GM15510 (cell line): ENCODE measurements around the gene PPP4C.
A peak's percentile ranks its signal among the peaks of the same experiment; 100 is the strongest.

Experiments
- POLR2A ChIP-seq: IDR thresholded peaks from 3 replicates; pipeline ENCODE4 v1.6.1; 2011; ENCODE audit warnings: borderline replicate concordance; ENCODE audit not compliant: insufficient read length; ENCODE audit errors: extremely low read depth

The PPP4C gene

DNA sequence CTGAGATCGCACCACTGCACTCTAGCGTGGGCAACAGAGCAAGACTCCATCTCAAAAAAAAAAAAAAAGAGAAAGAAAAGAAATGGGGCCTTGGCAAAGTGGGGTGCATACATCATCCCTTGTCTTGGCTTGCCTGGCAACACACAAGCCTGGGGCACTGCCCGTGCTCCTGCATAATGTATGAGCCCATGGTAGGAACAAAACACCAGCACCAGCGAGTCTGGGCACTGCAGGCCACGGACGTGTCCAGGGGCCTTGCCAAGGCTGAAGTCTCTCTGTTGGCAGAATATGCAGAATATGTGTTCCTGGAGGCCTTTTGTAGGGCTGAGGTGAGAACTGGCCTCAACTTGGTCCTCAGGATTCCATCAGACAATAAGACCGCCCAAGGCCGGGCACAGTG, 25.9 kb upstream of the PPP4C start:
- TF ChIP-seq POLR2A, result no peak

DNA sequence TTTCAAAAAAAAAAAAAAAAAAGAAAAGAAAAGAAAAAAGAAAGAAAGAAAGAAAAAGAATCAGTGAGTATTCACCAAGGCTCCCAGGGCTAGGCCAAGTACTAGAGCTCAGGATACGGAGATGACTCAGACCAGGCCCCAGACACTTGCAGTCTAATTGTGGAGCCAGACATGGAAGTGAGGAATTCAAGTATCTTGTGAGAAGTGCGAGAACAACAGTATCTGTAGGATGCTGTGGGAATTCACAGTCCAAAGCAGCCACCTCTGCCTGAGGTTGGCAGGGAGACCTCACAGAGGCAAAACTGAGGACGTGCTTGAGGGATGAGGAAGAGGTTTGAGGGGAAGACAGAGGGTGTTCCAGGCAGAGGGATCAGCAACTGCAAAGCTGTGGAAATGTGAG, 24.3 kb upstream of the PPP4C start:
- no peak for TF ChIP-seq POLR2A

DNA sequence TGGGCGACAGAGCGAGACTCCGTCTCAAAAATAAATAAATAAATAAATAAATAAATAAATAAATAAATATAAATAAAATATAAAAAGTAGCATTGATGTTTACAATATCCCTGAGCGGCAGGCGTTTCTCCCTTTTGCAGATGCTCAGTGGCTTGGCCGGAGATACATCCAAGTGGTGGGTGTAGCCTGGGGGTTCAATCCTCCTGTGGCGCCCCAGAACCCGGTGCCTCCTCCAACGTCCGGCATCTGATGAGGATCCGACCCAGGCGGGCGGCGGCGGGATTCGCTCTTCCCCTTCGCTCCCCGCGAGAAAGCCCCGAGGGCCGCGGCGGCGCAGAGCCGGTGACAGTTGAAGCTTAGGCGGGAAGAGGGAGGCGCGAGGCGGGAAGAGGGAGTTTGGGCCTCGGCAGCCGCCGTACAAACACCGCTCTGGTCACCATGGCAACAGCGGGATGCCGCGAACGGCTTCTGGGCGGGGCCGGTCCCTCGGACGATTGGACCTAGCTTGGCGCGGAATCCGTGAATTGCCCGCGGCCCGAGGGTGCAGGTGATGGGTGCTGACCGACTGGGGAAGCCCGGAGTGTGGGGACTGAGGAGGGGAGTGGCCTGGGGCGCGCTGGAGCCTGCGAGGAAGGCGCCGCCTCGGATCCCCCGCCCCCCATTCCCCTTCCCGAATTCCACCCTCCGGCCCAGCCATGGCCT, 23.0 kb upstream of the PPP4C start:
- TF ChIP-seq POLR2A, result peak; percentile 44

DNA sequence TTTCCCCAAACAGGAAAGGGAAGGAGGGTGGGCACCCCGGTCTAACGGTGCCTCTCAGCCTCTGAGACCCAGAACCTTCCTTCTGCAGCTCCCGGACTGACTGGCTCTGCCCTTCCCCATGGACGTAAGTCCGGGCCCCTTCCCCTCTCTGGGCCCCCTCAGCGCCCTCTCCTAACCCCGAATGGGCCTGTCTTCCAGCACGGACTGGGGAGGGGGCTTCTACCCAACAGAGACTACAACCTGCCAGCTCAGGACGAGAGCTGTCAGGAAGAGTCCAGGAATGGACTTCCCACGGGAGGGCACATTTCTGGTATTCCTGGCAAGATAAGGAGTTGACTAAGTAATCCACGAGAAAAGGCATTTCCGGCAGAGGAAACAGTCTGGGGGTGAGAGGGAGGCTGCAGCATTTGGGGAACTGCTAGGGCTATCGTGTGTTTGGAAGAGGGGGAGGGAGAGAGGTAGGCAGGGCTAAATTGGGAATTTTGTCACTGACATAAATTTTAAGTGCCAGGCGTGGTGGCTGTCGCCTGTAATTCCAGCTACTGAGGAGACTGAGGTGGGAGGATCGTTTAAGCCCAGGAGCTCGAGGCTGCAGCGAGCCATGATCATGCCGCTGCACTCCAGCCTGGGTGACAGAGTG, 22.3 kb upstream of the PPP4C start:
- TF ChIP-seq POLR2A, result no peak

DNA sequence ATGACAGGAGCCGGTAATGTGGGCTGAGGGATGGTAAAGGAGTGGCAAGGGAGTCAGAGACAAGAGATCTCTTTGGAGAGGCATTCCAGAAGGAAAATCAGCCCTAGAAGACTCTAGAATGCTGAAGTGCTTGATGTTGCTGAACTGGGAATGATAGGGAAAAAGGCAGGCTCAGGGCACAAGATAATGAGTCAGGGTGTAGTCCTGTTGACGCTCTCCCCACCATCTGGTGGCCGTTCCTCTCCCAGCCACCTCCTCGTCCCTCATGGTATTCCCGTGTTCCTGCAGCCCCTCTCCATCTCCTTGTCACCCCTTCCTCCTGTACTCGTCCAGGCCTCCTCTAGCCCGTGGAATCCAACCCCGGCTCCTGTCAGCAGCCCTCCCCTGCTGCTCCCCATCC, 21.3 kb upstream of the PPP4C start:
- TF ChIP-seq POLR2A, result no peak

DNA sequence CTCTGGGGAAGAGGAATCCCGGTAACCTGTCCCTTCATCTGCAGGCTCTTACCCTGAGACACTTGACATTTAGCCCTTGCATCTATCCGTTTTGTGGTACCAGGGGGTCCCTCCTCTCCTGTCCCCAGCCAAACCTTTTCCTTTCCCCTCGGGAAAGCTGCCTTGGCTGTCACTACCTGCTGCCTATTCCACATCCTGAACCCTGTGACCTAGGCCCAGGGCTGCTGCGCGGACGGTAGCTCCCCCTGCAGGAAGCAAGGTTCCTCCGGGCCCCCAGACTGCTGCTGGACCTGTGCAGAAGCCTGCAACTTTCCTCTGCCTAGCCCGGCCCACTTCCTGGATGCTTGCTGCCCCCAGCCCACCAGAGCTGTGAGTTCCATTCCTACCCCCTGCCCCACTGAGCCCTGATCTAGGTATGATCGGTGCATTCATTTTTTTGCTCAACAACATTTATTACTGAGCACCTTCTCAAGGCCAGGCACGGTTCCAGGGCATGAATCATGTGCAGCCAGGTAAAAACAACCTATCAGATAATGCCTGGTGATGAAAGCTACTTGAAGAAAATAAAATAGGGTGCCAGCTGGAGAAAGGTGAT, 20.7 kb upstream of the PPP4C start:
- no peak for TF ChIP-seq POLR2A

DNA sequence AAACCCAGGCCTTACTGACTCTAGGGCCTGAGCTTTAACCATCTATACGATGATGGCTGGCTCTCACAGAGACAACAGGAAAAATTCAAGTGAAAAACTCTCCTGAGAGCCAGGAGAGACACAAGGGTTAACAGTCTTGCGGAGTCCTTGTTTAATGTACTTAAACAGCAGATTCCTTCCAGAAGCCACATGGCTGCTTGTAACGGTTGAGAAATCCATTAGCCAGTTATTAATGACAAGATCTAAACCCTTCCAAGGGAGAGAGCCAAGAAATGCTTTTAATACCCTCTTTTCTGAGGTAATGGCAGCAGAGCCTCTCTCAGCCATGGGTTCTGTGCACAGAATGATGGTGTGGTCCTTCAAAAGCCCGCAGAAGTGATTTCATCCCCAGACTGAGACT, 15.4 kb upstream of the PPP4C start:
- no peak for TF ChIP-seq POLR2A

DNA sequence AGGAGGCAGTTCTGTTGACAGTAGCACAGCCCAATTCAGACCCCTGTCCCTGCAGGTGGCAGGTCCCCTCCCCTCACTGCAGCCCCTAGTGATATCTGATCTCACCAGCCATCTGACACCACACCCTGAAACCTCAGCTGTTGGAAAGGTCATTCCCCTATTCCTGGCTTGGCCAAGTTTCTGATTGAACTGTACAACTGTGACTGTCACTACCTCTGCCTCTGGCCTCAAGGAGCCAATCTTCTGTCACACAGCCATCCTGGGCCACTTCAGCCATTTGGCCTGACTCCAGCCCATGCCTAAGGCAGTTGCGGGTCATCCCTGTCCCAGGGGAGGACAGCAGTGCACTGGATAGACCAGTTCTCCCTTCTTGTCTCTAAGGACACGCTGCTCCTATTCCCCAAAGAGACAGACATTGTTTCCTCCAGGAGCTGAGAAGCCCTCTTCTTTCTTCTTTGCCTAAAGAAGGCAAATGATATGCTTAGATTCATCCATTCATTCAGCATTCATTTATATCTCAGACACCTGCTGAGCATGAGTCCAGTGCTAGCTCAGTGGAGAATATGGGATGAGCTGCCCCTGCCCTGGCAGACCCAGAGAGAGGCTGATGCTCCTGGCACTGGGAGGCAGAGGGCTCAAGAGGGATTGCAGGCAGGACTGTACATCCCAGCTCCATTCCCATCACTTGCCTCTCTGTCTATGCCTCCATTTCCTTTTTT, 14.8 kb upstream of the PPP4C start:
- no peak for TF ChIP-seq POLR2A

DNA sequence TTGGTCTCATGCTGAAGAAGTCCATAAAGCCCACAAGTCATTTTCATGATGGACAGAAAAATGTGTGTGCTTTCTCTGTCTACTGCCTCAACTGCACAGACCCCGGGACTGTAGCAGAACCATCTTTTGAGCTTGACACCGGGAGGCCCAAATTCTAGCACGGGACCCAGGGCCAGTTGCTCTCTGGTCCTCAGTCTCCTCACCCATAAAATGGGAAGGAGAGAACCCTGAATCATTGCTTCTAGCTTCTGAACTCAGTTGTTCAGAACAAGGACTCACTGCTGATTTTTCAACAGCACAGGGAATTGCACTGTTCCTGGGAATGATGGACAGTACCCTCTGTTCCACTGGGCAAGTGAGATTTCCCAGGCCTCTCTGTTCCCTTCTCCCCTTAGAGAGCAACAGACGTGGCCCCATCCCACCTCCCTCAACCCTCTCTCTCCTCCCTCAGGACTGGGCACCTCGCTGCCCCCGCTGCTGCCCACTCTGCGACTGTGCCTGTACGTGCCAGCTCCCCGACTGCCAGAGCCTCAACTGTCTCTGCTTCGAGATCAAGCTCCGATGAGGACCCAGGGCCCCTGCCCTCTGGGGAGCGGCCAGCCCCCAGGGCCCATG, 12.4 kb upstream of the PPP4C start:
- TF ChIP-seq POLR2A, result no peak

DNA sequence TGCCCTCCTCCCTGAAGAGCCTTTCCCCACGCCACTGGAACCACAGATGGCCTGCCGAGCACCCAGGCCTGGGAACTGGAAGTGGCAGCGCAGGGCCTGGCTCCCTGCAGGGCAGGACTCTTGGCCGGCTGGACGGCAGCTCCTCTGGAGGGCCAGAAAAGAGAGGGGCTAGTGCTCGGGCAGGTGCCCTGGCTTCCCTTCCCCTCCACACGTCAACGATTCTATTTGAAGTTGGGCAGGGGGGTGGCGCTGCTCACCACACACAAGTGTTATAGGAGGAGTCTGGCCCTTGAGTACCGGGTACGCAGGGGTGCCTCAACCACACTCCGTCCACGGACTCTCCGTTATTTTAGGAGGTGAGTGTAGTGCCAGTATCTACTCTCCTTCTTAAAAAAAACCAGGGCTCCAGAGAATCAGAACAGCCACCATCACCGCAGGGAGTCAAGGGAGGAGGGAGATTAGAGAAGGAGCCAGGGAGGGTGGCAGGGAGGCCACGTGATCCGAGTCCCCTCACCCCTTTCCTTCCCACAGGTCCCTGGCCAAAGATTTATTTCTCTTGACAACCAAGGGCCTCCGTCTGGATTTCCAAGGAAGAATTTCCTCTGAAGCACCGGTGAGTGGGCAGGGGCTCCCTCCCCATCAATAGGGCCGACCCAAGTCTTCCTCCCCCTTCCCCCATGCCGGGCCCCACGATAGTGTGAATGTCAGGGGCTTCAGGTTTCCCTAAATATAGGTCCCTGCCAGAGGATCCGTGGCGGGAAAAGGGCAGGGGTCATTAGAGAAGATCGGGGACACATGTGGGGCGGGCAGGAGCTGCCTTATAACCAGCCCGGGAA, 11.7 kb upstream of the PPP4C start:
- TF ChIP-seq POLR2A, result peak; percentile 67

DNA sequence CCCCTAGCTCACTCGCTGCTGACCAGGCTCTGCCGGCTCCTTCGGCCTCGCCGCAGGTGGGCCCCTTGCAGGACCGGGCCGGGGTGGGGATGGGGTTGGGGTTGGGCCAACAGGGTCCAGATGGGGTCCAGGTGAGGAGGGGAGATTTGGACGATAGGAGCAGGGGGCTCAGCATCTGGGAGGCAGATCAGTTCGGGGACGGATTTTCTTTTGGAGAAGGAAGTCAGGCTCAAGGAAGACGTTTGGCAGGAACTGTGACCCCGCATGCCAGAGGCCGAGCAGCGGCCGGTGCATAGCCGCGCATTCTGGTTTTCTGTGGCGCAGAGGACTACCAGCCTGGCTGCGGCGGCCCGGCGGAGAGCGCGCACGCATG, 11.1 kb upstream of the PPP4C start:
- TF ChIP-seq POLR2A, result no peak

DNA sequence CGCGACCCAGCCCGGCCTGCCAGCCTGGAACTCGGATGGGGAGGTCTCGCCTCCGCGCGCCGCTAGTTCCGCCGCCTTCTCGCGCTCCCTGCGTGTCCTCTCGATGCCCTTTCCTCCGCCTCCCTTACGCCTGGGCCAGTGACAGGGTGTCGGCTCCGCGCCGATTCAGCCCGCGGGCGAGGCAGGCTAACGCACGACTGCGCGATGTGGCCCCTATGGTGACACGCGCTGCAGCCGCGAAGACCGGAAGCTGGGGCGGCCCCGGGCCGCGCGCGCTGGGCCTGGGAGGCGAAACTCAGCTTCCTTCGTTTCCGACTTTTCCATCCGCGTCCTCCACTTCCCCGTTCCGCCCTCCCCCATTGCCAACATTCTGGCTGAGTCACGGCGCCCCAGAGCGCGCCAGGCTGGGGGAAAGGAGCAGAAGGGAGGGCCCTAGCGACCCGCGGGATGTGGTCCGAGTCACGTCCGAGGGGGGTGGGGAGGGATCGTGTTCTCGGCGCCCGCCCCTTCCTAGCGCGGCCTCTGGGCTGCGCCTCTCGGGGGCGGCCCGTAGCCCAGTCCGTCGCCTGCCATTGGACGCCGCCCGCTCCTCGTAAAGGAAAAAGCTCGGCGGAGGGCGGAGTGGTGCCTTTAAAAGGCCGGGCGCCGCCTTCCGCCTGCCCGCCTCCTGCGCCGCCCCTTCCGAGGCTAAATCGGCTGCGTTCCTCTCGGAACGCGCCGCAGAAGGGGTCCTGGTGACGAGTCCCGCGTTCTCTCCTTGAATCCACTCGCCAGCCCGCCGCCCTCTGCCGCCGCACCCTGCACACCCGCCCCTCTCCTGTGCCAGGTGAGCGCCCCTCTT, 10.5 kb upstream of the PPP4C start, which contains the start of gene ALDOA:
Gene ALDOA (plus strand): TSS at position 659 of the 841 bp plus-strand sequence. CDS start 1,138 bp downstream, outside the sequence.
- peak; percentile 92 for TF ChIP-seq POLR2A
